Heart right ventricle (tissue), 16 donors: ENCODE measurements around the gene UGP2. TPM values are rescaled to one million over a fixed set of nuclear protein-coding genes. Genes with fewer than 3 reads are reported as not detected.
A peak's percentile ranks its signal among the peaks of the same experiment; 100 is the strongest.

Experiments
- ATAC-seq, 8 donors: fragments of 200-7000 bp; cut with Tn5 transposase; one replicate each; pipeline ENCODE4 v1.9.1; 2020; ENCODE audit warnings: mild to moderate bottlenecking in 8 of 8, moderate library complexity in 8 of 8, moderate number of reproducible peaks in 1 of 8
- DNase-seq, 2 donors: peaks; one replicate each; pipeline ENCODE4 v3.0.0-alpha.2; 2020
- H3K27ac ChIP-seq, 10 donors: fragments of 200-600 bp; sonication (generic) in 2 of 10; one replicate each; pipeline versions ENCODE4 v1.5.0 to v1.8.0; 2020 to 2022; ENCODE audit warnings: mild to moderate bottlenecking in 3 of 10
- H3K27me3 ChIP-seq, 7 donors: fragments of 200-600 bp; one replicate each; pipeline ENCODE4 v1.8.0; 2021 to 2022; ENCODE audit warnings: mild to moderate bottlenecking in 2 of 7
- H3K36me3 ChIP-seq, 9 donors: fragments of 200-600 bp; sonication (generic) in 1 of 9; one replicate each; pipeline versions ENCODE4 v1.5.0 to v1.8.0; 2020 to 2022; ENCODE audit warnings: mild to moderate bottlenecking in 2 of 9
- H3K4me1 ChIP-seq, 9 donors: fragments of 200-600 bp; sonication (generic) in 1 of 9; one replicate each; pipeline versions ENCODE4 v1.5.0 to v1.8.0; 2020 to 2022; ENCODE audit warnings: mild to moderate bottlenecking in 4 of 9
- H3K4me3 ChIP-seq, 10 donors: fragments of 200-600 bp; sonication (generic) in 2 of 10; one replicate each; pipeline versions ENCODE4 v1.5.0 to v1.8.0; 2020 to 2022; ENCODE audit warnings: mild to moderate bottlenecking in 7 of 10, moderate library complexity in 2 of 10
- H3K9me3 ChIP-seq, 11 donors: fragments of 200-600 bp in 10 of 11; sonication (generic) in 2 of 11; one replicate each; pipeline versions ENCODE4 v1.5.0 to v1.8.0; 2013 to 2022; ENCODE audit warnings: mild to moderate bottlenecking in 2 of 11, control low read depth in 1 of 11, moderate library complexity in 1 of 11
- WGBS, 2 donors: extraction: QIAGEN DNeasy Blood & Tissue Kit; methylation state at CpG; one replicate each; pipeline ENCODE4 v1.1.7; 2013; ENCODE audit warnings: inconsistent platforms in 1 of 2; 5-methylcytosine and 5-hydroxymethylcytosine counted together
- intact Hi-C, 10 donors: fragments of 100-400 bp; cut with DNase I; formaldehyde crosslinking; loops; one replicate each; pipeline versions ENCODE4 v1.11.1 to v1.14.2; 2022
- polyA plus RNA-seq, 2 donors: library from polyadenylated mRNA; stranded (reverse); fragments of 200-250 nt; gene quantifications; one replicate each; pipeline ENCODE4 v1.2.3, GENCODE V29; 2013
- total RNA-seq, 10 donors: library from RNA; stranded (reverse); fragmentation: NEBNext Ultra II Directional in 3 of 10; extraction: Animal tissue kit (Norgen Biotek cat#: 25700) in 3 of 10; gene quantifications; one replicate each; pipeline versions ENCODE4 v1.2.1 to v1.2.4, GENCODE V29; 2021 to 2023
- TF ChIP-seq, protein P1 (sequence below), 9 donors: fragments of 200-600 bp; sonication (generic) in 2 of 9; IDR thresholded peaks; one replicate each; pipeline versions ENCODE4 v1.5.0 to v1.8.0; 2021 to 2022; ENCODE audit warnings: antibody characterized with exemption in 9 of 9, mild to moderate bottlenecking in 5 of 9, moderate library complexity in 1 of 9
- donor health status: Arrhythmogenic right ventricular cardiomyopathy.
- donor health status: ischemic (EF 13 %, LVEDD 7.1; RV severe dilation, severe dysfunction).
- donor health status: healthy with polysubstance abuse.
- donor health status: DM: no; HTN: yes; CAD: no.
- donor health status: DM: no; HTN: no; CAD: no.
- donor health status: ischemic (EF 25% LVEDD 6.9; RV normal size, moderate dysfunction).
- donor health status: ischemic (EF 25% LVEDD 5.7; RV mildly dilated, moderate dysfunction).
- donor health status: healthy.
- donor health status: DM: yes; HTN: yes; CAD: no.
- donor health status: Ischemic cardiomyopathy.
- donor health status: ischemic (EF 35%, LVEDD 5.7; RV mildly dilated, moderate dysfunction).
- donor health status: nonischemic (EF 11% LVEDD 7.7; RV severe dilation, severe dysfunction).
- donor health status: DM: yes; HTN: yes; CAD: no.
- donor health status: PGD.
- donor health status: ischemic (EF 29% LVEDD 5.4; RV normal size, mild dysfunction).
- donor health status: nonischemic (EF 23%, LVEDD 6.1; RV moderate dilation, normal function).

UGP2 gene
- total and polyA plus RNA-seq, 12 donors: 139 to 632 (median 371) TPM

DNA sequence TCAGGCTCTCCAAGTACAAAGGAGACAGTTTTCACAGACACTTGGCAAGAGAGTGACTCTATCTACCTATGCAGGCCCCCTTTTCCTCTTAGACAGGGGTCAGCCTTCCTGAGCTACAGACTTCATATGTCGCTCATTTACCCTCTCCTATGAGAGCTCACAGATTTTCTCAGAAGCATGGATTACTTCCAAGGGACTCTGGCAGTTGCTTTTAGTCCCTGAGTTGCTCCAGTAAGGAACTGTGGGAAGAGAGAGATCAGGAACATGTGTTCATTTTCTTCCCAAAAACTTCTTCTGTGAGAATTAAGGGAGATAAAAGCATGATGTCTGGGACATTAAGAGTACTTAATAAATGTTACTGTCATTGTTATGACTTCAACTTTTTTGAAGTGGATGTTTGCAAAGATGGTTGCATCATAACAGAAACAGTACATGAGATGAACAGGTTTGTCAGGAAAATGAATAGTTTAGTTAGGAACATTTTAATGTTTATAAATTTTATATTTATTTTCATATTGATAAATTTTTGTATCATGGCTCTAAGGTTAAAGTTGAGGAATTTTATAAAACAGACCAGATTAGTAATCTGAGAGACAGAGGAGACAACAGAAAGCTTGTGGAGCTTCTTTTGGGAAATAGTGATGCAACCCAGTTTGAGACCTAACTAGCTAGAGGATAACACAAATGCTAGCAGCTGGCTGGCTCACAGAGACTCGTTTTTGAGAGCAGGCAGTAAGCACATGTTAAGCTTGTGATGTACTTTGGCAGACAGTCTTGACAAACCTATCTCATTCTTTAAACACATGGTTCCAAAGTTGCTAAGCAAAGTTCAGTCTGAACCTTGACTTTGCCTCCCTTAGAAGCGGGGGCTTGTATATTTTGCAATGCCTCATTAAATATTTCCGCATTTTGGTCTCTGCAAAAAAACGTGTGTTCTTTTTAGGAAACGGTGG lies 21.7 kb upstream of the UGP2 start:
- H3K4me3 ChIP-seq: no peak overlapping the region
- intact Hi-C loops: no loop called here
- H3K36me3 ChIP-seq: no peaks in the 10 kb centered on the region
- TF ChIP-seq, protein P1, sequence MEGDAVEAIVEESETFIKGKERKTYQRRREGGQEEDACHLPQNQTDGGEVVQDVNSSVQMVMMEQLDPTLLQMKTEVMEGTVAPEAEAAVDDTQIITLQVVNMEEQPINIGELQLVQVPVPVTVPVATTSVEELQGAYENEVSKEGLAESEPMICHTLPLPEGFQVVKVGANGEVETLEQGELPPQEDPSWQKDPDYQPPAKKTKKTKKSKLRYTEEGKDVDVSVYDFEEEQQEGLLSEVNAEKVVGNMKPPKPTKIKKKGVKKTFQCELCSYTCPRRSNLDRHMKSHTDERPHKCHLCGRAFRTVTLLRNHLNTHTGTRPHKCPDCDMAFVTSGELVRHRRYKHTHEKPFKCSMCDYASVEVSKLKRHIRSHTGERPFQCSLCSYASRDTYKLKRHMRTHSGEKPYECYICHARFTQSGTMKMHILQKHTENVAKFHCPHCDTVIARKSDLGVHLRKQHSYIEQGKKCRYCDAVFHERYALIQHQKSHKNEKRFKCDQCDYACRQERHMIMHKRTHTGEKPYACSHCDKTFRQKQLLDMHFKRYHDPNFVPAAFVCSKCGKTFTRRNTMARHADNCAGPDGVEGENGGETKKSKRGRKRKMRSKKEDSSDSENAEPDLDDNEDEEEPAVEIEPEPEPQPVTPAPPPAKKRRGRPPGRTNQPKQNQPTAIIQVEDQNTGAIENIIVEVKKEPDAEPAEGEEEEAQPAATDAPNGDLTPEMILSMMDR (IDR thresholded peaks at IDR 0.05): no peak
- H3K27ac ChIP-seq: peak overlapping the region in 9 of 10 donors; percentile 41 to 87 (median 67)
- no peaks in the 10 kb centered on the region for H3K9me3 ChIP-seq
- DNase-seq (peak in 1 of 2 donors; percentile 54), ATAC-seq (peak; percentile 67 to 94 (median 89))
- 48 to 55% methylated on average over 6 of the region's 6 CpGs for WGBS, 2 donors
- H3K4me1 ChIP-seq: peaks cover 0 to 37% (median 14%) of the 10 kb centered on the region in 9 donors
- H3K27me3 ChIP-seq: no peaks in the 10 kb centered on the region

DNA sequence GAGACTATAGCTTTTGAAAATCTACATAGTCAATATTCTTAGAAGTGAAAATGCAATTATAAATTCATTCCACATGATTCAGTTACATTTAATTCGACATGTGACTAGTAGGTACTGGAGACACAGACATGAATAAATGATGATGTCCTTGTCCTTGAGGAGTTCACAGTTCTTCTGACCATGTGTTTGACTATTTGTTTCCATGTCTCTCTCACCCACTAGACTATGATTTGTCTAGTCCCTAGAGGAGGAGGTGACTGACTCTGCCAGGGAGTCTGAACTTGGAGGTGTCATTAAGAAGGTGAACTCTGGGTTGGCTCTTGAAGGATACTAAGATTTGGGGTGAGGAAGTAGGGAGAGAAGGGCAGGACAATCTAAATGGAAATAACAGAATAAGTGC lies 20.7 kb upstream of the UGP2 start:
- intact Hi-C loops: no loop called here
- WGBS, 2 donors: 87 to 93% methylated on average over 1 of the region's 1 CpG

DNA sequence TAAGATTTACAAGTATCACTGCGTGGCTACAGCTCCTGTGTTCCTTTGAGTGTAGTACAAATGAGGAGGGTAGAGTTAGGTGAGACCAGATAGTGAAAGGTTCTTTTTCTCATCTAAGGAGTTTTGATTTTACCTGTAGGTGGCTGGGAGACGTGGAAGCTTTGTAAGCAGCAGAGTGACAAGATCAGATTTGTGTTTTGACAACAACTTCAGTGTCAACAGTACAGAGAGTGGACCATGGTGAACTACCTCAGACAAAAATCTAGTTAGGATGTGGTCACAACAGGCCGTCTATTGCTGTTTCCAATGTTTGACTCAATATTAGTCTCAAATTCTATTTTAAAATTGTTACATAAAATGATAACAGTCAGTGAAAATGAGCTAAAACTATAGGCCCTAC lies 20.3 kb upstream of the UGP2 start:
- no peak overlapping the region for H3K4me3 ChIP-seq
- H3K27ac ChIP-seq: peak overlapping the region in 3 of 10 donors; percentile 69 to 87 (median 80)
- H3K4me1 ChIP-seq: peaks cover 0 to 30% (median 13%) of the 10 kb centered on the region in 9 donors
- H3K27me3 ChIP-seq: no peaks in the 10 kb centered on the region
- no peaks in the 10 kb centered on the region for H3K36me3 ChIP-seq
- TF ChIP-seq, protein P1 (IDR thresholded peaks at IDR 0.05): no peak
- no peak for DNase-seq
- 89 to 92% methylated on average over 3 of the region's 3 CpGs for WGBS, 2 donors
- no peak for ATAC-seq
- intact Hi-C loops: no loop called here
- H3K9me3 ChIP-seq: no peaks in the 10 kb centered on the region

More for the DNA sequence above, 20.7 kb upstream of the UGP2 start:
- no peak for ATAC-seq
- Histone ChIP-seq H3K36me3 (no peaks in the 10 kb centered on the region), H3K27ac (peak overlapping the region in 6 of 10 donors; percentile 66 to 87 (median 74)), H3K27me3 (no peaks in the 10 kb centered on the region), H3K9me3 (no peaks in the 10 kb centered on the region), H3K4me1 (peaks cover 0 to 34% (median 13%) of the 10 kb centered on the region in 9 donors), H3K4me3 (no peak overlapping the region)
- TF ChIP-seq, protein P1 (IDR thresholded peaks at IDR 0.05): no peak
- DNase-seq: no peak

DNA sequence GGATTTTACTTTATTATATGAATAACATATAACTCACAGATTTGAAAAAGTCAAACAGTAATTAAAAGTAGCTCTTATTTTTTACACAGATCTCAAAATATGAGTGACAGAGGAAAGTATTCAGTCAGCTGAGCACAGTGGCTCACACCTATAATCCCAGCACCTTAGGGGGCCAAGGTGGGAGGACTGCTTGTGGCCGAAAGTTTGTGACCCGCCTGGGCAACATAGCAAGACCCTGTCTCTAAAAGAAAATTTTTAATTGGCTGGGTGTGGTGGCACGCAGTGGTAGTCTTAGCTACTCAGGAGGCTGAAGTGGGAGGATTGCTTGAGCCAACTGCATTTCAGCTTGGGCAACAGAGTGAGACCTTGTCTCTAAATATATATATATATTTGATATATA lies 19.2 kb upstream of the UGP2 start:
- peaks cover 0 to 30% (median 14%) of the 10 kb centered on the region in 9 donors for H3K4me1 ChIP-seq
- DNase-seq (no peak), ATAC-seq (no peak)
- no peaks in the 10 kb centered on the region for H3K9me3 ChIP-seq
- no peak overlapping the region for H3K4me3 ChIP-seq
- H3K27ac ChIP-seq: no peak overlapping the region
- 95 to 97% methylated on average over 3 of the region's 3 CpGs for WGBS, 2 donors
- intact Hi-C loops: no loop called here
- no peaks in the 10 kb centered on the region for H3K36me3 ChIP-seq
- TF ChIP-seq, protein P1 (IDR thresholded peaks at IDR 0.05): no peak
- H3K27me3 ChIP-seq: no peaks in the 10 kb centered on the region
